ENCODE measurements around the gene SOX6.

The SOX6 gene

GRCh38 chr11:15931497-15931896 is 424.8 kb downstream of the SOX6 start:
- no peak for TF ChIP-seq TAF1 (IDR thresholded peaks at IDR 0.05; ENCODE audit: borderline replicate concordance, insufficient read depth, low read length)
- no peak for TF ChIP-seq SIN3A (IDR thresholded peaks at IDR 0.05; ENCODE audit: borderline replicate concordance, insufficient read depth, low read length)
- no peak for TF ChIP-seq FOXP2 (optimal IDR thresholded peaks at IDR 0.05; ENCODE audit: borderline replicate concordance, extremely low read depth, extremely low read length, insufficient read depth)
- TF ChIP-seq, protein P1, sequence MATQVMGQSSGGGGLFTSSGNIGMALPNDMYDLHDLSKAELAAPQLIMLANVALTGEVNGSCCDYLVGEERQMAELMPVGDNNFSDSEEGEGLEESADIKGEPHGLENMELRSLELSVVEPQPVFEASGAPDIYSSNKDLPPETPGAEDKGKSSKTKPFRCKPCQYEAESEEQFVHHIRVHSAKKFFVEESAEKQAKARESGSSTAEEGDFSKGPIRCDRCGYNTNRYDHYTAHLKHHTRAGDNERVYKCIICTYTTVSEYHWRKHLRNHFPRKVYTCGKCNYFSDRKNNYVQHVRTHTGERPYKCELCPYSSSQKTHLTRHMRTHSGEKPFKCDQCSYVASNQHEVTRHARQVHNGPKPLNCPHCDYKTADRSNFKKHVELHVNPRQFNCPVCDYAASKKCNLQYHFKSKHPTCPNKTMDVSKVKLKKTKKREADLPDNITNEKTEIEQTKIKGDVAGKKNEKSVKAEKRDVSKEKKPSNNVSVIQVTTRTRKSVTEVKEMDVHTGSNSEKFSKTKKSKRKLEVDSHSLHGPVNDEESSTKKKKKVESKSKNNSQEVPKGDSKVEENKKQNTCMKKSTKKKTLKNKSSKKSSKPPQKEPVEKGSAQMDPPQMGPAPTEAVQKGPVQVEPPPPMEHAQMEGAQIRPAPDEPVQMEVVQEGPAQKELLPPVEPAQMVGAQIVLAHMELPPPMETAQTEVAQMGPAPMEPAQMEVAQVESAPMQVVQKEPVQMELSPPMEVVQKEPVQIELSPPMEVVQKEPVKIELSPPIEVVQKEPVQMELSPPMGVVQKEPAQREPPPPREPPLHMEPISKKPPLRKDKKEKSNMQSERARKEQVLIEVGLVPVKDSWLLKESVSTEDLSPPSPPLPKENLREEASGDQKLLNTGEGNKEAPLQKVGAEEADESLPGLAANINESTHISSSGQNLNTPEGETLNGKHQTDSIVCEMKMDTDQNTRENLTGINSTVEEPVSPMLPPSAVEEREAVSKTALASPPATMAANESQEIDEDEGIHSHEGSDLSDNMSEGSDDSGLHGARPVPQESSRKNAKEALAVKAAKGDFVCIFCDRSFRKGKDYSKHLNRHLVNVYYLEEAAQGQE (IDR thresholded peaks at IDR 0.05; ENCODE audit: insufficient read depth in 1 of 2, low read depth in 2 of 2, low read length in 2 of 2) = no peak
- no peak for TF ChIP-seq POLR2AphosphoS5 (IDR thresholded peaks at IDR 0.05; ENCODE audit: low read depth, low read length)

DNA sequence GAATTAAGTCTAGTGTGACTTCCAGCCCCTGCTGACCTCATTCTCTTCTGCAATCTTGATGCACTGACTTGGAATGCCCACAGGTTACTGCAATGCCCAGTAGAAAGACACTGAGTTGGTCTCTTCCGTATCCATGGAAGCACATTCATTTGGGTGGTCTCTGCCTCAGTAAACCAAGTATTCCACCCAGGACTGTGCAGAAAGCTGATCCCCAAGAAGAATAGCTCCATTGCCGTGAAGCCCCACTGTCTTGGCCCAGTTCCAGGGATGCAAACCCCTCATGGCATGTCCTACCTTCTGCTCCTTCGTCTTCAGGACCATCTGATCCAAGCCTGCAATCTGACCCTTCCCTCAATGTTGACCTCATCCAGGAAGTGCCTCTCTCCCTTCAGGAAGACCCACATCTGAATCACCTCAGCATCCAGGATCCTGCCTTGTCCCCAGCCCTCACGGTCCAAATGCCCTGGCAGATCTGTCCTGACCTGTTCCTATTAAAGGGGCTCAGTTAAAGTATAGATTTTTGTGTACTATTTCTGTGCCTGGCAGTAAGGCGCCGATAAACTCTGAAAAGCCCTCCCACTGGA is 425.8 kb downstream of the SOX6 start:
- TF ChIP-seq SIN3A (IDR thresholded peaks at IDR 0.05; ENCODE audit: borderline replicate concordance, insufficient read depth, low read length) = no peak
- TF ChIP-seq POLR2AphosphoS5 (IDR thresholded peaks at IDR 0.05; ENCODE audit: low read depth, low read length) = no peak
- no peak for TF ChIP-seq FOXP2 (optimal IDR thresholded peaks at IDR 0.05; ENCODE audit: borderline replicate concordance, extremely low read depth, extremely low read length, insufficient read depth)
- TF ChIP-seq, protein P1 (IDR thresholded peaks at IDR 0.05; ENCODE audit: insufficient read depth in 1 of 2, low read depth in 2 of 2, low read length in 2 of 2) = no peak
- TF ChIP-seq TAF1 (IDR thresholded peaks at IDR 0.05; ENCODE audit: borderline replicate concordance, insufficient read depth, low read length) = no peak

DNA sequence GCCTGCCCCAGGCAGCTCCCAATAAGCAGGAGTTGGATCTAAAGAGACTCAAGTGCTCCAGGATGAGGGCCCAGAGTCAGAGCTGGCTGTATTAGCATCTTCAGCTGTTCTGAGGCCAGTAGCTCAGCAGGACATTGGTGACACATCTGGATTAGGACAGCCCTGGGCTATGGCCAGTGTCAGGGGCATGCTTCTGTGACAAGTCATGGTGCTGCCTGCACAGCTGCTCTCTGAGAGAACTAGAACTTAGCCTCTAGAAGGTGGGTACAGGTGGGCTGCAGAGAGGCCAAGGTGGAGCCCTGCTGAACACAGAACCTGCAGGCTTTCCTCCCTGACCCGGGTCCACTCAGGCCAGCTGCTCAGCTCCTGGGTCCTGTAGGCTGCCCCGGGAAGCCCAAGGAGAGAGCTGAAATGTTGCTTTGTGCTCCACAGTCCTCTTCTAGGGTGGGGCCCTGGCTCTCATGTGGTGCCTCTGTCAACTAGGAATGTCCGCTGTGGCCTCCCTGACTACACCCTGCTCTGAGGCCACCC is 426.9 kb downstream of the SOX6 start:
- TF ChIP-seq POLR2AphosphoS5 (IDR thresholded peaks at IDR 0.05; ENCODE audit: low read depth, low read length) = no peak
- TF ChIP-seq SIN3A (IDR thresholded peaks at IDR 0.05; ENCODE audit: borderline replicate concordance, insufficient read depth, low read length) = no peak
- TF ChIP-seq TAF1 (IDR thresholded peaks at IDR 0.05; ENCODE audit: borderline replicate concordance, insufficient read depth, low read length) = no peak
- TF ChIP-seq, protein P1 (IDR thresholded peaks at IDR 0.05; ENCODE audit: insufficient read depth in 1 of 2, low read depth in 2 of 2, low read length in 2 of 2) = no peak

GRCh38 chr11:15927864-15928217 is 428.5 kb downstream of the SOX6 start:
- TF ChIP-seq FOXP2 (optimal IDR thresholded peaks at IDR 0.05; ENCODE audit: borderline replicate concordance, extremely low read depth, extremely low read length, insufficient read depth) (no peak), POLR2AphosphoS5 (IDR thresholded peaks at IDR 0.05; ENCODE audit: low read depth, low read length) (no peak), TAF1 (IDR thresholded peaks at IDR 0.05; ENCODE audit: borderline replicate concordance, insufficient read depth, low read length) (no peak), SIN3A (IDR thresholded peaks at IDR 0.05; ENCODE audit: borderline replicate concordance, insufficient read depth, low read length) (no peak)
- TF ChIP-seq, protein P1 (IDR thresholded peaks at IDR 0.05; ENCODE audit: insufficient read depth in 1 of 2, low read depth in 2 of 2, low read length in 2 of 2) = no peak
